ENCODE results near the gene C10orf120. TPM values are rescaled to one million over a fixed set of nuclear protein-coding genes. Genes with fewer than 3 reads are reported as not detected.

Gene C10orf120
- total and polyA plus RNA-seq, 2 donors (not counting 3 experiments of a cell fraction or from before 2014, with no cell fraction given), result not detected

DNA sequence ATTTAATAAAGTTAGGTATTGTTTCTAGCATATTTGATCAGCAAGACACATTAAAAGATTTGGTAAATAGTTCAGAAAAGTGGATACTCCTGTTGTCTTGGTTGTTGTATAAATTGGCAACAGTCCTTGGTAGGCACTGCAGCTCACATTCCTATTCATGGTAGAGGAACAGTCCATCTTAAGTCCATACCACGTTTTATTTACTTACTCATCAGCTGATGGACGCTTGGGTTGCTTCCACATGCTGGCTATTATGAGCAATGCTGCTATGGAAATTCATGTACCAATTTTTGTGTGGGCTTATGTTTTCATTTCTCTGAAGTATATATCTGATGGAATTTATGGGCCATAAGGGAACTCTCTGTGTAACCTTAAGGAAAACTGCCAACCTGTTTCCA is 43.3 kb downstream of the C10orf120 start:
- no peak overlapping the region for H3K4me3 ChIP-seq (replicated peaks in 1 of 3; ENCODE audit: insufficient read depth in 1 of 3, low read depth in 1 of 3, low read length in 3 of 3)
- intact Hi-C loops (cut with micrococcal nuclease), result no loop called here
- no peak for DNase-seq (ENCODE audit: low read depth, low spot score)
- BruUV-seq (replicated peaks), result no TSS peak
- dilution Hi-C loops (cut with MboI; ENCODE audit: extremely low pct_ligation_motif_present, low sequenced_read_pairs), result no loop called here
- no peaks in the 10 kb centered on the region for H3K79me2 ChIP-seq (ENCODE audit: control insufficient read depth, insufficient read depth, low read length)
- no peak overlapping the region for H3K4me2 ChIP-seq (ENCODE audit: insufficient read depth, low read length)
- no peak for FAIRE-seq
- ChIA-PET POLR2A (no interaction called here), CTCF (no interaction called here)
- no peaks in the 10 kb centered on the region for H4K20me1 ChIP-seq (replicated peaks; ENCODE audit: control insufficient read depth, extremely low read depth, insufficient read depth, low read length)
- H2AFZ ChIP-seq (ENCODE audit: low read depth, low read length), result no peak overlapping the region
- no peaks in the 10 kb centered on the region for H3K4me1 ChIP-seq (ENCODE audit: control insufficient read depth, extremely low read depth, insufficient read depth, low read length)
- H3K9ac ChIP-seq (replicated peaks; ENCODE audit: extremely low read depth, insufficient read depth, low read length), result no peak overlapping the region
- H3K9me1 ChIP-seq (replicated peaks; ENCODE audit: control insufficient read depth, extremely low read depth, insufficient read depth, low read length), result no peaks in the 10 kb centered on the region
- peaks cover 5 to 6% of the 10 kb centered on the region in 2 experiments for H3K27me3 ChIP-seq (ENCODE audit: control insufficient read depth in 2 of 2, insufficient read depth in 2 of 2, low read length in 2 of 2)
- TF ChIP-seq EZH2 (IDR thresholded peaks at IDR 0.05; ENCODE audit: borderline replicate concordance, low read depth, low read length, severe bottlenecking), result no peak
- TF ChIP-seq MYC (IDR thresholded peaks at IDR 0.05; ENCODE audit: low read depth, low read length), result no peak
- no peak for TF ChIP-seq JUN (IDR thresholded peaks at IDR 0.05; ENCODE audit: borderline replicate concordance, insufficient read depth, insufficient read length, low read depth)
- TF ChIP-seq GATA2 (IDR thresholded peaks at IDR 0.05; ENCODE audit: insufficient read depth, insufficient read length, low read depth, low read length), result no peak
- TF ChIP-seq, protein P1, sequence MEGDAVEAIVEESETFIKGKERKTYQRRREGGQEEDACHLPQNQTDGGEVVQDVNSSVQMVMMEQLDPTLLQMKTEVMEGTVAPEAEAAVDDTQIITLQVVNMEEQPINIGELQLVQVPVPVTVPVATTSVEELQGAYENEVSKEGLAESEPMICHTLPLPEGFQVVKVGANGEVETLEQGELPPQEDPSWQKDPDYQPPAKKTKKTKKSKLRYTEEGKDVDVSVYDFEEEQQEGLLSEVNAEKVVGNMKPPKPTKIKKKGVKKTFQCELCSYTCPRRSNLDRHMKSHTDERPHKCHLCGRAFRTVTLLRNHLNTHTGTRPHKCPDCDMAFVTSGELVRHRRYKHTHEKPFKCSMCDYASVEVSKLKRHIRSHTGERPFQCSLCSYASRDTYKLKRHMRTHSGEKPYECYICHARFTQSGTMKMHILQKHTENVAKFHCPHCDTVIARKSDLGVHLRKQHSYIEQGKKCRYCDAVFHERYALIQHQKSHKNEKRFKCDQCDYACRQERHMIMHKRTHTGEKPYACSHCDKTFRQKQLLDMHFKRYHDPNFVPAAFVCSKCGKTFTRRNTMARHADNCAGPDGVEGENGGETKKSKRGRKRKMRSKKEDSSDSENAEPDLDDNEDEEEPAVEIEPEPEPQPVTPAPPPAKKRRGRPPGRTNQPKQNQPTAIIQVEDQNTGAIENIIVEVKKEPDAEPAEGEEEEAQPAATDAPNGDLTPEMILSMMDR (IDR thresholded peaks at IDR 0.05; ENCODE audit: extremely low read depth in 1 of 2, insufficient read depth in 1 of 2, low read depth in 1 of 2, low read length in 2 of 2), result no peak
- no peak for TF ChIP-seq POLR2AphosphoS5 (IDR thresholded peaks at IDR 0.05; ENCODE audit: insufficient read depth, low read depth, low read length)
- TF ChIP-seq FOS (IDR thresholded peaks at IDR 0.05; ENCODE audit: borderline replicate concordance, insufficient read depth, low read length), result no peak
- TF ChIP-seq, protein P2, sequence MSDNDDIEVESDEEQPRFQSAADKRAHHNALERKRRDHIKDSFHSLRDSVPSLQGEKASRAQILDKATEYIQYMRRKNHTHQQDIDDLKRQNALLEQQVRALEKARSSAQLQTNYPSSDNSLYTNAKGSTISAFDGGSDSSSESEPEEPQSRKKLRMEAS (IDR thresholded peaks at IDR 0.05; ENCODE audit: insufficient read depth, insufficient read length), result no peak
- no peak for TF ChIP-seq POLR2A (IDR thresholded peaks at IDR 0.05; ENCODE audit: low read depth, low read length)
- no peaks in the 10 kb centered on the region for H3K36me3 ChIP-seq (ENCODE audit: control insufficient read depth in 2 of 2, extremely low read depth in 1 of 2, insufficient read depth in 2 of 2, low read length in 2 of 2)
- no peaks in the 10 kb centered on the region for H3K9me3 ChIP-seq (replicated peaks; ENCODE audit: control insufficient read depth, insufficient read depth, low read length)
- H3K27ac ChIP-seq (ENCODE audit: insufficient read depth, low read depth, low read length), result no peak overlapping the region
